GM23338 (cell line): ENCODE data around the gene APBA2. TPM values are rescaled to one million over a fixed set of nuclear protein-coding genes. Genes with fewer than 3 reads are reported as not detected.
A peak's percentile ranks its signal among the peaks of the same experiment; 100 is the strongest.

ENCODE experiments used
- ATAC-seq: fragments of 200-7000 bp; cut with Tn5 transposase; 3 replicates; pipeline ENCODE4 v1.9.1; 2020
- DNase-seq: peaks from one replicate; pipeline ENCODE4 v3.0.0-alpha.2; 2015; ENCODE audit warnings: low spot score
- H2AFZ ChIP-seq: fragments of 200-600 bp; sonication (generic); 2 replicates; pipeline ENCODE4 v1.8.0; 2016; ENCODE audit warnings: antibody characterized with exemption, mild to moderate bottlenecking, moderate library complexity
- H3F3A ChIP-seq: fragments of 200-600 bp; sonication (generic); replicated peaks from 2 replicates; pipeline ENCODE4 v1.8.0; 2017; ENCODE audit warnings: antibody characterized with exemption, mixed run types, low read depth
- H3K27ac ChIP-seq: fragments of 200-600 bp; sonication (generic); 2 replicates; pipeline ENCODE4 v1.6.1; 2016; ENCODE audit warnings: low read depth
- H3K27me3 ChIP-seq: fragments of 200-600 bp; sonication (generic); 2 replicates; pipeline ENCODE4 v1.8.0; 2016; ENCODE audit warnings: mild to moderate bottlenecking, mixed run types, moderate library complexity; ENCODE audit not compliant: insufficient read depth
- H3K36me3 ChIP-seq: fragments of 200-600 bp; sonication (generic); 2 replicates; pipeline ENCODE4 v1.8.0; 2016; ENCODE audit warnings: mild to moderate bottlenecking; ENCODE audit not compliant: insufficient read depth
- H3K4me1 ChIP-seq: fragments of 200-600 bp; sonication (generic); 2 replicates; pipeline ENCODE4 v1.8.0; 2016; ENCODE audit warnings: mild to moderate bottlenecking, moderate library complexity; ENCODE audit not compliant: insufficient read depth
- H3K4me2 ChIP-seq: fragments of 200-600 bp; sonication (generic); 2 replicates; pipeline ENCODE4 v1.7.1; 2017; ENCODE audit warnings: mixed run types
- H3K4me3 ChIP-seq: fragments of 200-600 bp; sonication (generic); 2 replicates; pipeline ENCODE4 v1.6.1; 2016; ENCODE audit warnings: mixed run types
- H3K79me2 ChIP-seq: fragments of 200-600 bp; sonication (generic); replicated peaks from 2 replicates; pipeline ENCODE4 v1.8.0; 2017; ENCODE audit warnings: mild to moderate bottlenecking; ENCODE audit not compliant: insufficient read depth
- H3K9me2 ChIP-seq: fragments of 200-600 bp; sonication (generic); 2 replicates; pipeline ENCODE4 v1.8.0; 2017; ENCODE audit not compliant: insufficient read depth
- H4K20me1 ChIP-seq: fragments of 200-600 bp; sonication (generic); replicated peaks from 2 replicates; pipeline ENCODE4 v1.8.0; 2017; ENCODE audit warnings: mild to moderate bottlenecking; ENCODE audit not compliant: insufficient read depth
- H3K27ac Mint-ChIP-seq: 2 replicates; pipeline ENCODE4 v1.8.0; 2020; ENCODE audit warnings: inconsistent platforms, mild to moderate bottlenecking, moderate library complexity, mixed read lengths
- H3K27me3 Mint-ChIP-seq: 3 replicates; pipeline ENCODE4 v1.8.0; 2022; ENCODE audit warnings: low read depth, mild to moderate bottlenecking, moderate library complexity, mixed read lengths, inconsistent platforms; ENCODE audit not compliant: insufficient read depth, poor library complexity
- H3K36me3 Mint-ChIP-seq: 3 replicates; pipeline ENCODE4 v1.8.0; 2021; ENCODE audit warnings: low read depth, mild to moderate bottlenecking, inconsistent platforms, moderate library complexity, mixed read lengths
- H3K4me1 Mint-ChIP-seq: 3 replicates; pipeline ENCODE4 v1.8.0; 2020; ENCODE audit warnings: mild to moderate bottlenecking, inconsistent platforms, mixed read lengths
- H3K4me3 Mint-ChIP-seq: 3 replicates; pipeline ENCODE4 v1.8.0; 2021; ENCODE audit warnings: moderate library complexity, mild to moderate bottlenecking, inconsistent platforms, mixed read lengths
- H3K9me3 Mint-ChIP-seq: 3 replicates; pipeline ENCODE4 v1.8.0; 2020; ENCODE audit warnings: moderate library complexity, mild to moderate bottlenecking, inconsistent platforms, mixed read lengths
- CREB1 ChIP-seq: fragments of 250-450 bp; sonication (Bioruptor Pico); IDR thresholded peaks from 2 replicates; pipeline ENCODE4 v1.5.0; 2020; ENCODE audit warnings: low read depth, mild to moderate bottlenecking, moderate library complexity
- CTCF ChIP-seq, 2 experiments: fragments of 200-600 bp in 1 of 2; sonication (generic) in 1 of 2; conservative IDR thresholded peaks; 2 replicates each; pipeline versions ENCODE4 v1.5.1 to v1.6.1; 2016 to 2017; ENCODE audit warnings: antibody characterized with exemption in 2 of 2, low read depth in 2 of 2, mild to moderate bottlenecking in 2 of 2, moderate library complexity in 1 of 2
- ETS1 ChIP-seq: IDR thresholded peaks from 2 replicates; pipeline ENCODE4 v1.6.1; 2016; ENCODE audit warnings: antibody characterized with exemption
- EZH2 ChIP-seq: fragments of 200-600 bp; sonication (generic); IDR thresholded peaks from one replicate; pipeline ENCODE4 v1.8.0; 2017; ENCODE audit warnings: antibody characterized with exemption, mild to moderate bottlenecking, low read depth; ENCODE audit not compliant: unreplicated experiment
- EZH2phosphoT487 ChIP-seq: fragments of 200-600 bp; sonication (generic); IDR thresholded peaks from one replicate; pipeline ENCODE4 v1.8.1; 2018; ENCODE audit warnings: antibody characterized with exemption; ENCODE audit not compliant: unreplicated experiment
- JUNB ChIP-seq: IDR thresholded peaks from one replicate; pipeline ENCODE4 v1.6.1; 2016; ENCODE audit warnings: antibody characterized with exemption; ENCODE audit not compliant: unreplicated experiment
- NANOG ChIP-seq: IDR thresholded peaks from 2 replicates; pipeline ENCODE4 v1.6.1; 2016; ENCODE audit warnings: antibody characterized with exemption, borderline replicate concordance
- POLR2AphosphoS5 ChIP-seq: IDR thresholded peaks from 2 replicates; pipeline ENCODE4 v1.6.1; 2016; ENCODE audit warnings: antibody characterized with exemption, low read depth
- REST ChIP-seq: IDR thresholded peaks from one replicate; pipeline ENCODE4 v1.6.1; 2018; ENCODE audit warnings: antibody characterized with exemption; ENCODE audit not compliant: unreplicated experiment
- STAT1 ChIP-seq: IDR thresholded peaks from one replicate; pipeline ENCODE4 v1.6.1; 2016; ENCODE audit warnings: antibody characterized with exemption; ENCODE audit not compliant: unreplicated experiment
- ZNF114 ChIP-seq: fragments of 250-450 bp; sonication (Bioruptor Pico); IDR thresholded peaks from 2 replicates; pipeline ENCODE4 v1.5.0; 2020; ENCODE audit warnings: mild to moderate bottlenecking, moderate library complexity
- ZNF331 ChIP-seq: fragments of 250-450 bp; sonication (Bioruptor Pico); IDR thresholded peaks from 2 replicates; pipeline ENCODE4 v1.5.0; 2020; ENCODE audit warnings: low read depth, mild to moderate bottlenecking, moderate library complexity
- polyA plus RNA-seq: library from polyadenylated mRNA; unstranded; fragments of >200 nt; fragmentation: Nextera tagmentation; extraction: Ambion mirVana; gene quantifications from 2 replicates; pipeline ENCODE4 v1.2.1, GENCODE V29; 2016
- total RNA-seq: library from RNA; depleted of rRNA; stranded (reverse); fragments of >200 nt; shearing (Covaris generic); gene quantifications from 2 replicates; pipeline ENCODE4 v1.2.3, GENCODE V29; 2014

APBA2 gene
- total and polyA plus RNA-seq, 2 experiments from 2014 or later: 5.9 to 24.7 TPM

GRCh38 chr15:28915935-28916334 lies 30.2 kb downstream of the APBA2 start:
- DNase-seq (no peak), ATAC-seq (no peak)
- Mint-ChIP-seq H3K27me3 (peaks cover 8% of the 10 kb centered on the region), H3K4me1 (peaks cover 42% of the 10 kb centered on the region), H3K27ac (no peak overlapping the region), H3K9me3 (no peaks in the 10 kb centered on the region), H3K36me3 (no peaks in the 10 kb centered on the region), H3K4me3 (no peak overlapping the region)
- H3K27me3 ChIP-seq: no peaks in the 10 kb centered on the region
- H3K36me3 ChIP-seq: no peaks in the 10 kb centered on the region
- no peak for TF ChIP-seq ZNF331
- no peak for TF ChIP-seq EZH2
- no peak for TF ChIP-seq REST
- TF ChIP-seq JUNB: no peak
- no peak for TF ChIP-seq EZH2phosphoT487
- TF ChIP-seq POLR2AphosphoS5: no peak
- no peak for TF ChIP-seq ZNF114 (CRISPR knock-in tag)
- no peak for TF ChIP-seq CREB1
- no peak for TF ChIP-seq STAT1
- no peak for TF ChIP-seq NANOG
- H3K4me1 ChIP-seq: peaks cover 26% of the 10 kb centered on the region
- no peaks in the 10 kb centered on the region for H3F3A ChIP-seq
- no peaks in the 10 kb centered on the region for H3K9me2 ChIP-seq
- no peak overlapping the region for H3K4me2 ChIP-seq
- no peak overlapping the region for H2AFZ ChIP-seq
- no peaks in the 10 kb centered on the region for H3K79me2 ChIP-seq
- no peak overlapping the region for H3K4me3 ChIP-seq
- H3K27ac ChIP-seq: no peak overlapping the region
- H4K20me1 ChIP-seq: no peaks in the 10 kb centered on the region

GRCh38 chr15:28917791-28918140 lies 32.0 kb downstream of the APBA2 start:
- Mint-ChIP-seq H3K27me3 (peaks cover 4% of the 10 kb centered on the region), H3K4me1 (peaks cover 26% of the 10 kb centered on the region), H3K9me3 (no peaks in the 10 kb centered on the region; the same call in 2 of the 3 replicates), H3K27ac (peak overlapping the region; percentile 50; the same call in 1 of the 2 replicates), H3K4me3 (peak overlapping the region; percentile 58), H3K36me3 (no peaks in the 10 kb centered on the region)
- H3K27me3 ChIP-seq: no peaks in the 10 kb centered on the region
- no peaks in the 10 kb centered on the region for H3K36me3 ChIP-seq
- no peaks in the 10 kb centered on the region for H3K9me2 ChIP-seq
- no peaks in the 10 kb centered on the region for H3K79me2 ChIP-seq
- peak overlapping the region; percentile 55; the same call in 1 of the 2 replicates for H3K4me3 ChIP-seq
- H3F3A ChIP-seq: no peaks in the 10 kb centered on the region
- H3K27ac ChIP-seq: no peak overlapping the region
- peak overlapping the region; percentile 56 for H3K4me2 ChIP-seq
- no peak for ATAC-seq
- peak overlapping the region; percentile 81; the same call in 1 of the 2 replicates for H2AFZ ChIP-seq
- peaks cover 9% of the 10 kb centered on the region for H3K4me1 ChIP-seq
- H4K20me1 ChIP-seq: no peaks in the 10 kb centered on the region
- DNase-seq: no peak
- TF ChIP-seq NANOG: no peak
- TF ChIP-seq EZH2: no peak
- TF ChIP-seq CTCF (conservative IDR thresholded peaks at IDR 0.05; ENCODE audit: low read depth in 2 of 2): no peak
- TF ChIP-seq EZH2phosphoT487: no peak
- no peak for TF ChIP-seq ETS1
- TF ChIP-seq CREB1: no peak
- TF ChIP-seq STAT1: no peak
